GM21447 (cell line): ENCODE data around the gene CTBP1.

Experiments
- ATAC-seq: cut with Tn5 transposase; IDR thresholded peaks from one replicate; pipeline ENCODE4 v1.9.1; 2021; ENCODE audit not compliant: unreplicated experiment

The CTBP1 gene

DNA sequence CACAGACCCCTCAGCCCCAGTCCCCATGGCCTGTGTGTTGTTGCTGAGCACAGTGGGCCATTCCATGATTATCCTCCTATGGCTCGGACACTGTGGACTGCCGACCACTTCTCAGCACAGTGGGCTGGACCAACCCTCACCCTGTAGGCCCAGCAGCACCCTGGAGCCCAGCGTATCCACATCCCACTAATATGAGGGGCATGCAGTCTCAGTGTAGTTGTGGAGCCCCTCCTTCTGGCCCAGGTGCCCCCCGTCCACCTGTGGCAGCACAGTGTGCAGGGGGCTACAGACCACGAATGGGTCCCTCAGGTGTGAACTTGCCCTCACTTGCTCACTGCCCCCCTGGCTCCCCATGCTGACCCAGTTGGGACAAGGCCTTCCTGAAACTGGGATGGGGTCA lies 84.5 kb downstream of the CTBP1 start:
- no peak for ATAC-seq

GRCh38 chr4:1164040-1164439 lies 84.9 kb downstream of the CTBP1 start:
- no peak for ATAC-seq
